SKM-1 treated with dmso at 0.1 percent for 144 hours (cell line): ENCODE results near the gene NSMCE1.
"Not testable (repeated sequence)": the region's sequence is repeated elsewhere in the genome, so short reads cannot be mapped to it uniquely, and the experiment has no call there.

ENCODE experiments used
- DNase-seq: peaks from one replicate; lab custom pipeline; 2025; ENCODE audit not compliant: unreplicated experiment; lab: John Stamatoyannopoulos, UW

NSMCE1 gene

DNA sequence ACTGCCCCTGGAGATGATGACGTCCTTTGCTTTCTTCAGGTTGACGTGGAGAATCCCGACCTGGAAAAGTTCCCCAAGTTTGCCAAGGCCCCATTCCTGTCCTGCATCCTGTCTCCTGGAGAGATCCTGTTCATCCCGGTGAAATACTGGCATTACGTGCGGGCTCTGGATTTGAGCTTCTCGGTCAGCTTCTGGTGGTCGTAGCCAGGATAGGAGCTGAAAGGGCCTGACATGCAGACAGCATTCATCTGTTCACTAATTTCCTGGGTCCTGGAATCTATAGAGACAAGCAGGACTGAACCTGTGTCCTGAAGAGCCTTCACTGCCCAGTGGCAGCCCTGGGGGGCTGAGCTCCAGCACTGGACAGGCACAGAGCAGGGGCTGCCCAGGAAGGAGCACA is 48.0 kb downstream of the NSMCE1 start:
- no peak for DNase-seq

DNA sequence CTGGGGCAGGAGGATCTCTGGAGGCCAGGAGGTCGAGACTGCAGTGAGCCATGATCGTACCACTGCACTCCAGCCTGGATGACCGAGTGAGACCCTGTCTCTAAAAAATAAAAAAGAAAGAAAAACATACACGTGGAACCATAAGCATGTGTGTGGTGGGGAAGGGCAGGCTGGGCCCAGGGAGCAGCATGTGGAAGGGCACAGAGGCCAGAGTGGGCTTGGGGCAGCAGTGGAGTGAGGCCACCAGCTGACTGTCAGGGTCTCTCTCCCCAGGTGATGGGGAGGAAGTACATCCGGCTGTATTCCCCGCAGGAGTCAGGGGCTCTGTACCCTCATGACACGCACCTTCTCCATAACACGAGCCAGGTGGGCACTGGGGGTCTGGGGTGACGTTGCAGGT is 48.5 kb downstream of the NSMCE1 start:
- no peak for DNase-seq

DNA sequence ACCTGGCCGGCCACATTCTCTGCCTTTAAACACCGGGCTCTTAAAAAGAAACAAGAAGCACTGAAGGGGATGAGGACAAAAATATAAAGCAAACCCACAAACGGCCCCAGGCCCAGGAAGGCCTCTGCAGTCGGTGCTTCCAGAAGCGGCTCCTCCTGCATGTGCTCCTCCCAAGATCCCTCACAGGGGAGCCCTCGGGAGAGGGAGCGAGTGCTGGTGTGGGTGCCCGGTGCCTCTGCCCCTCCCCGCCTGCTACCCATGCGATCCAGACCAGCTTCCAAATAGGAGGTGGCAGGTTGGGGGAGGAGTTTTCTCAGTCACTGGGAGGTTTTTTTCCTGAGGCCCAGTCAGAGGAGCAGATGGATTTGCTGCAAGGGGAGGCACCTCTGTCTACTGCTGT is 49.4 kb downstream of the NSMCE1 start:
- DNase-seq: no peak

DNA sequence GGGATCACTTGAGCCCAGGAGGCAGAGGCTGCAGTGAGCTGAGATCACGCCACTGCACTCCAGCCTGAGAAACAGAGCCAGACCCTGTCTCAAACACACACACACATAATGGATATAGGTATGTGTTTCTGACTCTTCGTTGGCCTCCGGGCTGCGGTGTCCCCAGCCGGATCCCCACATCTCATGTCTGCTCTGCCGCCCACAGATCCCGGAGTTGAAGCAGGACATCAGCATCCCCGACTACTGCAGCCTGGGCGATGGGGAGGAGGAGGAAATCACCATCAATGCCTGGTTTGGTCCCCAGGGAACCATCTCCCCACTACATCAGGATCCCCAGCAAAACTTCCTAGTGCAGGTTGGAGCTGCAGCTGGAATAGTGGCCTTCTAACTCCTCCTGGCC is 49.8 kb downstream of the NSMCE1 start:
- DNase-seq: no peak

DNA sequence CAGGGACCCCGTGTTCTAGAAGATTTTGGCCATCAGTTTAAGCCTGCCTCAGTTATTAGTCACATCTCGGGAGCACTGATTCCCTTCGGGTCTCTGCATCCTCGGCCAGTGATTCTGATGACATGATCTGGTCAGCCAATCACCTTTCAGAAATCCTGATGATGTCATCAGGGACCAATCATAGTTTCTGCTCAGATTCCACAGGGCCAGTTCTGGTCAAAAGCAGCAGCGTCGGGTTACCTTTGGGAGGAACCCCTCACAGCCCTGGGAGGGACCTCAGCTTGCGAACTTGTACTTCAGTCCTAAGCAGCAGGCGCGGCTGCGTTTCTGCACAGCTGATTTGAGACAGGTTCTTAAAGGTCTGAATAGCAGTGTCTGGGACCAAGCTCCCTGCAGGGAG is 51.3 kb downstream of the NSMCE1 start:
- DNase-seq: no peak

DNA sequence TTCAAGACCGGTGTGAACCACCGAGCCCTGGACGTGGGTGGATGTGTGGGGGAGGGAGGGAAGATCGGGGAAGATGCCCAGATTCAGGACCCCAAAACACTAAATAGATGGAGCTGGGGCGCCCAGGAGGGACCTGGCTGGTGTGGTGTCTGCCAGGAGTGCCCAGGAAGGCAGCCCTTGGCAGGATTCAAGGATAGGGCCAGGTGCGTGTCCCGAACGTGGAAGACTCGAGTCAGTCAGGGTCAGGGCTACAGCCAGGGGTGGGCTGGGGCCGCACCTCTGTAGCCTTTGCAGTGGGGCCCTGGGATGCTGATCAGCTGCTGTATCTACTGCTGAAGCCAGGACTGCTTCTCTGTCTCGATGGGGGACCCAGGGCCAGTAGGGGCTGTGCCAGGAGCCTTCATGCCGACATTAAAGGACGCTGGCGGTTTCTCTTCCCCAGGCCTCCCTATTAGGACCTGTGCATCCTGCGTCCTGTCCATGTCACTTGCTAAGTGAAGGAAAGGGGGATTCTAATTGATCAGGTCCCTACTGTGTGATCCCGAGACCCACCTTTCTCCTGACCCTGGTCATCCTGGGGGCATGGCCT is 52.2 kb downstream of the NSMCE1 start:
- DNase-seq: no peak

DNA sequence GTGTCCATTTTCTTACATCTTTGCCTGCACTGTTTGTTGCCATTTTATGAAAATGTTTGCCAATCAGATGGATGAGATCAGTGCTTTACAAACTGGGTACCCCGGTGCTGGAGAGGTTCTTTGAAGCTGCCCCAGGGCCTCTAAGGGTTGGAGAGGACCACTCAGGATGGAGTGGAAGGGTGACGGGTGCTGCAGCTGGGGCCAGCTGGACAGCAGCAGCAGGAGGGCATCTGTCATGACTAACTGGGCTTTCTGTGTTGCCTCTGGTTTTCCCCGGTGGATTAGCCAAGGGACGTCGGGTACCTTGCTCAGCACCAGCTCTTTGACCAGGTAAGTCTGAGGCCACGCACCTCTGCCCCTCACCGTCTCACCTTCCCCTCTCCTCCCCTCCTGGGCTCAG is 52.9 kb downstream of the NSMCE1 start:
- no peak for DNase-seq

DNA sequence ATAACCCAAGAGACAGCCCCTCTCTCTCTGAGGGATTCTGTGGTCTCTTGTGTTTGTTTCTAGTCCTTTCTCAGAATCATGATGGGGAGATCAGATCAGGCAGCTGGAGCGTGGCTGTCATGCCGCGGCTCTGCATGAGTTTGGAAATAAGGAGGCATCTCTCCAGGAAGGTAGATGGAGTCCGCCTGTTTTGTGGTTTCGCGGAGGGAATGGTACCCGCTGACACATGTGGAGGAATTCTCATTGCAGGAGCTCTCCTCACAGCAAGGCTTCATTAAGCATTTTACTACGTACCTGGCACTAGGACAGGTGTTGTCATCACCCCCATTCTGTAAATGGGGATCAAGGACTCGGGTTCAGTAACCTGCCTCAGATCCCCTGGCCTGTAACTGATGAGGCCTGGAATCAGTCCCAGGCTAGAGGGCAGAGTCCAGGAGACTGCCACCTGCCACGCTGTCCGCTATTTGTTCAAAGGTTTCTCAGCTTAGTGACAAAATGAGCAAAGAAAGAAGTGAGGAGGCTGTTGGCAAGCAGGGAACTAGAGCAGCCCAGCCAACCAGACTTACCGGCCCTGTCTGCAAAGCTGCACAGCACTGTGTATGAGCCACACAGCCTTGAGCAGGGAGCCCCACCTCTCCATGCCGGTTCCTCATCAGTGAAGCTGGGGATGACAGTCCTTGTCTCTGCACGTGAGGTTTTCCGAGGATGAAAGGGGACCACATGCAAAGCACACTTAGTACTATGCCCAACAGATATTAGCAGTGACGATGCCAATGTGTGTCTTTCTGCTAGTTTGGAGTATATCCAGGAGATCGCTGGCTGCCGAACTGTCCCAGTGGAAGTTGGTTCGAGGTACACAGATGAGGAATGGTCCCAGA is 54.2 kb downstream of the NSMCE1 start:
- no peak for DNase-seq

DNA sequence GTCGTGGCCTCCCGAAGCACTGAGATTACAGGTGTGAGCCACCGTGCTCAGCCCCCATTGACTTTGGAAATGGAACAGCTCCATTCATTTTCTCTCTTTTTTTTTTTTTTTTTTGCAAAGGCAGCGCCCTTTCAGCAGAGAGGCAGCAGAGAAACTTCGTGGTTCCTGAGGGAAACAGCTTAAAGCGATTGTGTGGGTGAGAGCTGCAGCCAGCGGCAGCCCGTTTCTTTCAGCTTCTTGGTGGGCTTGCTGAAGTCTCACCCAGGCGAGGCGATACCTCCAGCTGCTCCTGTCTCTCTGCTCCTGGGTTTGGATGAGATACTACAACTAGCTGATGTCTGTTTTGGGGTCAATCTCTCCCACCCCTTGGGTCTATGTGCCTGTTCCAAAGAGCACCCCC is 57.5 kb downstream of the NSMCE1 start:
- DNase-seq: no peak

DNA sequence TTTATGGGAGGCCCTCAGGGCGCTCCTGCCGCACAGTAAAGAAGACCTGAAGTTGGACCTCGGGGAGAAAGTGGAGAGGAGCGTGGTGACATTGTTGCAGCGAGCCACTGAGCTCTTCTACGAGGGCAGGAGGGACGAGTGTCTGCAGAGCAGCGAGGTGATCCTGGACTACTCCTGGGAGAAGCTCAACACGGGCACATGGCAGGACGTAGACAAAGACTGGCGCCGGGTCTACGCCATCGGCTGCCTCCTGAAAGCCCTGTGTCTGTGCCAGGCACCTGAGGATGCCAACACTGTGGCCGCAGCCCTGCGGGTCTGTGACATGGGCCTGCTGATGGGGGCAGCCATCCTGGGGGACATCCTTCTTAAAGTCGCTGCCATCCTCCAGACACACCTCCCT is 58.4 kb downstream of the NSMCE1 start:
- DNase-seq: no peak

DNA sequence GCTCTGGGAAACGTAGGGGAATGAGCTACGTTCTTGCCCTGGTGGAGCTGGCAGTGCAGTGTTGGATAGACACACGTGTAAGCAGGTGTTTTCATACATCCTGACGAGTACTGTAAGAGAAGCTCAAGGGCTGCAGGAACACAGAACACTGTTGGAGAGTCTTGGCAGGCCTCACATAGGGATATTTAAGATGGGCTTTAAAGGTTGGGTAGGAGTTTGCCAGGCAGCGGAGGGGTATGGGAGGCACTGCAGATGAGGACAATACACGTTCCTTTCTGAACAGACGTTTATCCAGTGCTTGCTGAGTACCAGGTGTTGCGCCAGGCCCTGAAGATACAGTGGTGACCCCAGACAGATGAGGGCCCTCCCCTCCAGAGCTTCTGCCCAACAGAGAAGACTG is 59.0 kb downstream of the NSMCE1 start:
- no peak for DNase-seq

DNA sequence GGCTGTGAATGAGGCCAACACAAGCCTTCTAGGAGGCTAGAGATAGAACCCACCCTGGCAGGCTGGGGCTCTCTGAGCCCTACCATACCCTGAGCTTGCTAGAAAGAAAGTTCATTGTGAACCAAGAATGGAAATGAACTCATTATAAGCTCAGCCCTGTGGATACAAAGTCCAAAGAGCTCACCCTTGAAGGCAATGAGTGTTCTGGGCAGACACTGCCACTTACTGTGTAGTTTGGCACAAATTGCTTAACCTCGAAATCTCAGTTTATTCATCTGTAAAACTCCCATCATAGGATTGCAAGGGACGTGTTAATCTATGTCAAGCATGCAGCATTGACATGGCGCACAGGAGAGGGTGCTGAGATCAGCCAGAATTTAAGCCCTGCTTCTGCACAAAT is 59.8 kb downstream of the NSMCE1 start:
- no peak for DNase-seq

DNA sequence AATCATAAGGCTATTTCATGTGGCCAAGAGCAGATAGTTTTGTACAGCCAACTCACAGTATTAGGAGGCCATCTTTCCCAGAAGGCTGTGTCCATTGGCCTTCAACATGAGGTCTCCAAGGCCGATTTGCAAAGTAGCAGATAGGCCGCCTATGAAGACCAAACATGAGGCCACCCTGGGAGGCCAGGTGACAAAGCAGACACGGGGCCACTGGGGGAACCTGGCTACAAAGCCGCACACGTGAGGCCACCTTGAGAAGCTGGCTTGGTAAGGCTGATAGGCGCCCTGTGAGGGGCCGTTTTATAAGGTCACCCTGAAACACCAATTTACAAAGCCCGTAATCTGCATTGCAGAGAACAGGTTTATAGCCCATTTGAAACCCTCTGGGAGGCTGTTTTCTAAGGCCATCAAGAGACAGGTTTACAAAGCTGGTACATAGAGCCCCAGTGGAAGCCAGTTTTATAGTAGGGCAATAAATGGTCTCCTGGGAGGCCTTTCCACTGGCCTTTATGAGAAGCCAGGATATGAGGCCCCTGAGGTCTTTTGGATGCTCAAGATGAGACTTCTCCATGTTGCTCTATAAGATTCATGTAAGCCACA is 60.4 kb downstream of the NSMCE1 start:
- no peak for DNase-seq

DNA sequence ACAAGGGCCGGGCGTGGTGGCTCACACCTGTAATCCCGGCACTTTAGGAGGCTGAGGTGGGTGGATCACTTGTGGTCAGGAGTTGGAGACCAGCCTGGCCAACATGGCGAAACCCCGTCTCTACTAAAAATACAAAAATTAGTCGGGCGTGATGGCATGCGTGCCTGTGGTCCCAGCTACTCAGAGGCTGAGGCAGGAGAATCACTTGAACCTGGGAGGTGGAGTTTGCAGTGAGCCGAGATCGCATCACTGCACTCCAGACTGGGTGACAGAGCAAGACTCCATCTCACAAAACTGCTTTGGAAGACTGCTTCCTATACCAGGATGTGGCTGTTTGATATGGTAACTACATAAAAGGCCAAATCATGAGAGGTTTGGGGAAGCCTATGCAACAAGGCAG is 61.5 kb downstream of the NSMCE1 start:
- DNase-seq: not testable (repeated sequence)

DNA sequence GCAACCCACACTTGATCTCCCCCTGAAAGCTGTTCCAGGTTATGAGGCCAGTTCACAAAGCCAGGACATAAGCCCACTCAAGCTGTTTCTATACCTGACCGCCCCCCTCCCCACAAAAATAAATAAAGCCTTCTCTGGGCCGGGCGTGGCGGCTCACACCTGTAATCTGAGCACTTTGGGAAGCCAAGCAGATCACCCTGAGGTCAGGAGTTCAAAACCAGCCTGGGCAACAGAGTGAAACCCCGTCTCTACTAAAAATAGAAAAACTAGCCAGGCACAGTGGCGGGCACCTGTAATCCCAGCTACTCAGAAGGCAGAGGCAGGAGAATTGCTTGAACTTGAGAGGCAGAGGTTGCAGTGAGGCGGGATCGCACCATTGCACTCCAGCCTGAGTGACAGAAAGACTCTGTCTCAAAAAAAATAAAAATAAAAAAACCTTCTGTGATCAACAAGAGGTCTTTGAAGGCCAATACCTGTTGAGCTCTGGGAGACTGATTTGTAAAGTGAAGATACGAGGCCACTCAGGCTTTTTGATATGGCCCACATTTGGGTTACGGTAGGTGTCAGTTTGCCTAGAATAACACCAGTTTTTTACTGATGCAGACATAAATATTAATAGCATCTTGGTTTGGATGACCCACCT is 63.0 kb downstream of the NSMCE1 start:
- DNase-seq: no peak

DNA sequence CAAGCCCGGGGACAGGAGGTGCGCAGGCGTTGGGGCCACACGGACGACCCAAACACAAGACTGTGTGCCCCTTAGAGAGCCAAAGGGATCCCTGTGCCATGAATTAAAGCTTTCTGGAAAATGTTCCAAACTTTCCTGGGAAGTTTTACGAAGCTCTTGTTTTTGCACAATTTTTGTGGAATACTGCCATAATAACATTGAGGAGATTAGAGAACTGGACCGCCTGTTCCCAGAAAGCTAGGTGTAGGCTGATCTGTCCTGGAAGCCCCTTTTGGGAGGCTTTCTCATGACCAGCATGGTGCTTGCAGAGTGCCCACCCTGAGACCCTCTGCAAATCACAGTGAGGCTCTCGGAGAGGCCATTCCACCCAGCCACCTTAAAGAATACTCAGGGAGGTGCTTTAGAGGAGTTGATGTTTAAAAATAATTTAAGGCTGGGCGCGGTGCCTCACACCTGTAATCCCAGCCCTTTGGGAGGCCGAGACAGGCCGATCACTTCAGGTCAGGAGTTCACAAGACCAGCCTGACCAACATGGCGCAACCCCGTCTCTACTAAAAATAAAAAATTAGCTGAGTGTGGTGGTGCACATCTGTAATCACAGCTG is 64.2 kb downstream of the NSMCE1 start:
- DNase-seq: no peak

DNA sequence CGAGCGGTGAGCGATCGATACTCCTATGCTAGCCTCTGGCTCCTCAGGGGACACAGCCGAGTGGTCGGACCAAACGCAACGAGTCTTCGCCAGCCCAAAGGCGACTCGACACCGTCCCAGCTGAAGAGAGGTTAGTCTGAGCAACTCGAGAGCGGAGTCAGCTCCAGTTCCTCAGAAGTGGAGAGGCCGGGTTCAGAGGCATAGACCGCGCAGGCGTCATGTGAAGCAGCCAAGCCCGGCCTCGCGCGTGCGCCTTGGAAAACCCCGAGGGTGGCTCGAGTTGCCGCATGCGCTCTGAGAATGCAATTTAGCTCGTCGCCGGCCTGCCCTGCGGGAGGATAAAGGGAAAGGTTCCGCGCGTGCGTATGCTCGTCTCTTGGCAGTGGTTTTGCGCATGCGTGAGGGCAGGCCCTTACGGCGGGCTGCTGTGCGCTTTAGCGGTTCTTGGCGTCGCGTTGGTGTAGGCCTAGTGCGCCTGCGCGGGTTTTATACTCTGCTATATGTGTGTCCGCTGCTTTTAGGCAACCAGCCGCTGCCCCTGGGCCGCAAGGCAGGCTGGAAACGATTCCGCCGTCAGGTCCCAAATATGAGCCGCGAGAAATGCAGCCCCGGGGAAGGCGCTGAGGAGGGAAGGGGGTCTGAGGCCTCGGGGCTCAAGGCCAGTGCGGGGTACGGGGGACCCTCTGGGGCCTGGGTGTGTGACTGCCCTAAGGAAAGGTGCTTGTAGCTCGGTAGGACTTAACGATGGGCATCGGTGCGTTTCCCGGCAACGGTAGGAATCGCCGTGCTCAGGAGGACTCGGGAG is 64.9 kb downstream of the NSMCE1 start, which contains the start of gene KDM8:
Gene KDM8, plus strand, starts transcription at position 20 of the 805 bp plus-strand sequence. CDS start 6,598 bp downstream, outside the sequence.
- peak; percentile 100 for DNase-seq

DNA sequence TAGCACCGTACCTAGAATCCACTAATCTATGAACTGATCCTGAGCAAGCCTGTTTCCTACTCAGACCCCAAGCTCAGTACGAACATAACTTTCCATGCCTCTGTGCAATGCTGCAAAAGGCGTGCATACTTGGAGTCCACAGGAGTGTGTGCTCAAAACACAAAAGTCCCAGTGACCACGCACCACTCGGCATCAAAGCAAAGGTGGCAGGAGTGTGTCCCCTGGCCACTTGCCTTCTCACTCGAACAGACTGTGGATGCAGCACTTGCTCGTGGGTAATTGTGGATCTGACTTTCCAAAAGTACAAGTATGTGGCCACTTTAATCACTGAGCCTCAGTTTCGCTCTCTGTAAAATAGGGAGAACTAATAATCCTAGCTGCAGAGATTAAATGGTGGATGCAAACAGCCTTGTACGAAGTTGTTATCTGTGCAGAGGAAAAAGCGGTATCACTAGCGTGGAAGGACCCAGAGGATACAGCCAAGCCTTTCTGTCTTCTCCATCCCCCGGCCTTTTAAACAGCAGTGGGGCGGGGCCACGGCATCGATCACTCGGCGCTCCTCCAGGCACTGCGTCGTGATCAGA is 65.6 kb downstream of the NSMCE1 start:
- peak; percentile 89 for DNase-seq

DNA sequence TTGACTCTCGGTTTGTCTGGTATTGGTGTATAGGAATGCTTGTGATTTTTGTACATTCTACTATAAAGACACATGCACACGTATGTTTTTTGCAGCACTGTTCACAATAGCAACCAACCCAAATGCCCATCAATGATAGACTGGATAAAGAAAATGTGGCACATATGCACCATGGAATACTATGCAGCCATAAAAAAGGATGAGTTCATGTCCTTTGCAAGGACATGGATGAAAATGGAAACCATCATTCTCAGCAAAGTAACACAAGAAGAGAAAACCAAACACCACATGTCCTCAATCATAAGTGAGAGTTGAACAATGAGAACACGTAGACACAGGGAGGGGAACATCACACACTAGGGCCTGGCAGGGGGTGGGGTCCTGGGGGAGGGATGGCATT is 67.7 kb downstream of the NSMCE1 start:
- DNase-seq: not testable (repeated sequence)

DNA sequence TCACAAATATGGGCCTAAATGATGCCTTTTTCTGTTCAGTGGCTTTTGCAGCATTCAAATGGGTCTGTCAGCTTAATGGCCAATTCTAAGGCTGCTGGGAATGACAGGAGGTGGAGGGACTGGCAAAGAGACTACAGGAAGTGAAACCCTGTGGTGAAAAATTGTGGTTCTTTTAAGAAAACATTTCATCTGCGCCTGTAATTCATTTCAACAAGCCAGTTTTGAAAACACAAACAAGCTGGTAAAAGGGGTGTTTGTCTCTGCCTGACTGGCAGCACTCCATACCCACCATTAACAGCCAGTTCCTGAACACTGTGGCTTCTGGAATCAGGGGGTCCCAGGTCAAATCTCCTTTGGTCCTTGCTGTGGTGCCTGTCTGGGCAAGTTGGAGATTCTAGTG is 68.8 kb downstream of the NSMCE1 start:
- peak; percentile 12 for DNase-seq
